ENCODE results near the gene PF4V1.

GRCh38 chr4:73841243-73841925 lies 11.7 kb upstream of the PF4V1 start:
- TF ChIP-seq CSRNP1 (CRISPR knock-in tag; IDR thresholded peaks at IDR 0.05), result no peak
- no peak for TF ChIP-seq ZNF350 (CRISPR knock-in tag; IDR thresholded peaks at IDR 0.05; ENCODE audit: borderline replicate concordance, low read depth)
- no peak for TF ChIP-seq DNMT3B (CRISPR knock-in tag; conservative IDR thresholded peaks at IDR 0.05)
- TF ChIP-seq TARDBP (CRISPR knock-in tag; IDR thresholded peaks at IDR 0.05), result no peak
- TF ChIP-seq POLR2A (IDR thresholded peaks at IDR 0.05; ENCODE audit: insufficient read depth in 1 of 2, low read depth in 2 of 2, low read length in 2 of 2), result no peak
- no peak for TF ChIP-seq TERF1 (CRISPR knock-in tag; IDR thresholded peaks at IDR 0.05)
- TF ChIP-seq ZNF274 (CRISPR knock-in tag; IDR thresholded peaks at IDR 0.05), result no peak
- no peak for TF ChIP-seq ZNF746 (CRISPR knock-in tag; IDR thresholded peaks at IDR 0.05)
- TF ChIP-seq EZH2 (conservative IDR thresholded peaks at IDR 0.05; ENCODE audit: low read depth, low read length), result no peak
- no peak for TF ChIP-seq ZFP62 (CRISPR knock-in tag; IDR thresholded peaks at IDR 0.05)
- no peak for TF ChIP-seq SIX1 (CRISPR knock-in tag; IDR thresholded peaks at IDR 0.05; ENCODE audit: borderline replicate concordance)
- TF ChIP-seq SNAPC2 (CRISPR knock-in tag; IDR thresholded peaks at IDR 0.05), result no peak
- no peak for TF ChIP-seq ZNF780A (CRISPR knock-in tag; IDR thresholded peaks at IDR 0.05)
- no peak for TF ChIP-seq GTF2F1 (IDR thresholded peaks at IDR 0.05; ENCODE audit: low read length)
